Neural progenitor cell (in vitro differentiated cells): ENCODE results near the gene VWF.
"Not testable (repeated sequence)": the region's sequence is repeated elsewhere in the genome, so short reads cannot be mapped to it uniquely, and the experiment has no call there.

Experiments
- EZH2phosphoT487 ChIP-seq: fragments of 200-600 bp; sonication (generic); IDR thresholded peaks from 2 replicates; pipeline ENCODE4 v1.6.1; 2017; ENCODE audit warnings: antibody characterized with exemption
- TF ChIP-seq, protein P1 (sequence below): fragments of 200-600 bp; sonication (generic); IDR thresholded peaks from 2 replicates; pipeline ENCODE4 v1.5.1; 2017; ENCODE audit warnings: antibody characterized with exemption, mild to moderate bottlenecking

- TF ChIP-seq, protein P1, sequence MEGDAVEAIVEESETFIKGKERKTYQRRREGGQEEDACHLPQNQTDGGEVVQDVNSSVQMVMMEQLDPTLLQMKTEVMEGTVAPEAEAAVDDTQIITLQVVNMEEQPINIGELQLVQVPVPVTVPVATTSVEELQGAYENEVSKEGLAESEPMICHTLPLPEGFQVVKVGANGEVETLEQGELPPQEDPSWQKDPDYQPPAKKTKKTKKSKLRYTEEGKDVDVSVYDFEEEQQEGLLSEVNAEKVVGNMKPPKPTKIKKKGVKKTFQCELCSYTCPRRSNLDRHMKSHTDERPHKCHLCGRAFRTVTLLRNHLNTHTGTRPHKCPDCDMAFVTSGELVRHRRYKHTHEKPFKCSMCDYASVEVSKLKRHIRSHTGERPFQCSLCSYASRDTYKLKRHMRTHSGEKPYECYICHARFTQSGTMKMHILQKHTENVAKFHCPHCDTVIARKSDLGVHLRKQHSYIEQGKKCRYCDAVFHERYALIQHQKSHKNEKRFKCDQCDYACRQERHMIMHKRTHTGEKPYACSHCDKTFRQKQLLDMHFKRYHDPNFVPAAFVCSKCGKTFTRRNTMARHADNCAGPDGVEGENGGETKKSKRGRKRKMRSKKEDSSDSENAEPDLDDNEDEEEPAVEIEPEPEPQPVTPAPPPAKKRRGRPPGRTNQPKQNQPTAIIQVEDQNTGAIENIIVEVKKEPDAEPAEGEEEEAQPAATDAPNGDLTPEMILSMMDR = not testable (repeated sequence)
- not testable (repeated sequence) for TF ChIP-seq EZH2phosphoT487
Observed at GRCh38 chr12:6141731-6142367, 17.4 kb upstream of the VWF start.
